HG02798 (cell line): ENCODE measurements around the gene BARD1.
"Not testable (repeated sequence)": the region's sequence is repeated elsewhere in the genome, so short reads cannot be mapped to it uniquely, and the experiment has no call there.

ENCODE experiments used
- ATAC-seq: cut with Tn5 transposase; IDR thresholded peaks from one replicate; pipeline ENCODE4 v1.9.1; 2021; ENCODE audit warnings: mild to moderate bottlenecking; ENCODE audit not compliant: unreplicated experiment, poor library complexity

Gene BARD1

GRCh38 chr2:214772443-214773015 lies 37.0 kb downstream of the BARD1 start:
- ATAC-seq = no peak

- no peak for ATAC-seq
Observed at GRCh38 chr2:214765180-214765579, 44.3 kb downstream of the BARD1 start.

GRCh38 chr2:214753455-214753854 lies 56.0 kb downstream of the BARD1 start:
- ATAC-seq = no peak

GRCh38 chr2:214750529-214750928 lies 59.0 kb downstream of the BARD1 start:
- ATAC-seq = no peak

GRCh38 chr2:214747992-214748391 lies 61.5 kb downstream of the BARD1 start:
- ATAC-seq = peak; percentile 61

- ATAC-seq = no peak
Observed at GRCh38 chr2:214742119-214742518, 67.4 kb downstream of the BARD1 start.

- ATAC-seq = no peak
Observed at GRCh38 chr2:214740867-214741395, 68.6 kb downstream of the BARD1 start.

- peak; percentile 98 for ATAC-seq
Observed at GRCh38 chr2:214737188-214737587, 72.3 kb downstream of the BARD1 start.

GRCh38 chr2:214730800-214731407 lies 78.6 kb downstream of the BARD1 start:
- ATAC-seq = peak; percentile 60

GRCh38 chr2:214730248-214730647 lies 79.2 kb downstream of the BARD1 start:
- ATAC-seq = no peak

GRCh38 chr2:214724741-214725140 lies 84.7 kb downstream of the BARD1 start:
- no peak for ATAC-seq

GRCh38 chr2:214717837-214718236 lies 91.6 kb downstream of the BARD1 start:
- not testable (repeated sequence) for ATAC-seq

GRCh38 chr2:214716811-214717560 lies 92.5 kb downstream of the BARD1 start:
- no peak for ATAC-seq

GRCh38 chr2:214715025-214715424 lies 94.5 kb downstream of the BARD1 start:
- ATAC-seq = no peak

GRCh38 chr2:214713080-214713830 lies 96.2 kb downstream of the BARD1 start:
- no peak for ATAC-seq

GRCh38 chr2:214710729-214711128 lies 98.8 kb downstream of the BARD1 start:
- ATAC-seq = no peak

- no peak for ATAC-seq
Observed at GRCh38 chr2:214706986-214707385, 102.5 kb downstream of the BARD1 start.

GRCh38 chr2:214699236-214699635 lies 110.2 kb downstream of the BARD1 start:
- ATAC-seq = no peak

- ATAC-seq = no peak
Observed at GRCh38 chr2:214696681-214697080, 112.8 kb downstream of the BARD1 start.

- no peak for ATAC-seq
Observed at GRCh38 chr2:214695789-214696188, 113.7 kb downstream of the BARD1 start.

GRCh38 chr2:214683557-214683956 lies 125.9 kb downstream of the BARD1 start:
- ATAC-seq = peak; percentile 77
